Caco-2 (cell line): ENCODE measurements around the gene MOB3B. TPM values are rescaled to one million over a fixed set of nuclear protein-coding genes. Genes with fewer than 3 reads are reported as not detected.
A peak's percentile ranks its signal among the peaks of the same experiment; 100 is the strongest.

ENCODE experiments used
- BruUV-seq: library from RNA; stranded (reverse); fragments of 400-500 nt; replicated peaks from 2 replicates; lab custom pipeline; 2021; lab: Mats Ljungman, UMichigan
- CTCF ChIA-PET: fragments of 300-600 bp; sonication (Branson Sonifier 250); formaldehyde crosslinking; loops from one replicate; lab custom pipeline; 2022; ENCODE audit warnings: antibody characterized with exemption; lab: Charles Lee
- POLR2A ChIA-PET: fragments of 300-600 bp; sonication (Branson Sonifier 250); formaldehyde crosslinking; loops from one replicate; lab custom pipeline; 2022; ENCODE audit warnings: antibody characterized with exemption; lab: Charles Lee
- DNase-seq, 2 experiments: peaks; one replicate each; pipeline versions ENCODE4 v3.0.0 to v3.0.0-alpha.2; 2020 to 2022
- H3K27me3 ChIP-seq: replicated peaks from 2 replicates; pipeline ENCODE4 v1.6.0; 2011; ENCODE audit warnings: low read length; ENCODE audit not compliant: control insufficient read depth, insufficient read depth
- H3K36me3 ChIP-seq: 2 replicates; pipeline ENCODE4 v1.5.1; 2011; ENCODE audit warnings: low read length; ENCODE audit not compliant: control insufficient read depth, insufficient read depth
- H3K4me1 ChIP-seq: fragments of 250-450 bp; sonication (Bioruptor Pico); 2 replicates; pipeline ENCODE4 v1.5.1; 2020; ENCODE audit warnings: mild to moderate bottlenecking
- H3K4me3 ChIP-seq: 2 replicates; pipeline ENCODE4 v1.5.1; 2011; ENCODE audit warnings: low read depth, mild to moderate bottlenecking, control low read depth, low read length
- H3K9me3 ChIP-seq: fragments of 250-450 bp; sonication (Bioruptor Pico); 2 replicates; pipeline ENCODE4 v1.5.1; 2020; ENCODE audit warnings: mild to moderate bottlenecking, moderate library complexity
- H3K27ac Mint-ChIP-seq: one replicate; pipeline ENCODE4 v1.8.0; 2022; ENCODE audit warnings: mixed read lengths; ENCODE audit not compliant: unreplicated experiment
- H3K27me3 Mint-ChIP-seq: one replicate; pipeline ENCODE4 v1.8.0; 2022; ENCODE audit warnings: mixed read lengths; ENCODE audit not compliant: insufficient read depth, unreplicated experiment
- H3K36me3 Mint-ChIP-seq: one replicate; pipeline ENCODE4 v1.8.0; 2022; ENCODE audit warnings: mild to moderate bottlenecking, mixed read lengths; ENCODE audit not compliant: insufficient read depth, unreplicated experiment
- H3K4me1 Mint-ChIP-seq: one replicate; pipeline ENCODE4 v1.8.0; 2022; ENCODE audit warnings: low read depth, mixed read lengths; ENCODE audit not compliant: unreplicated experiment
- H3K4me3 Mint-ChIP-seq: one replicate; pipeline ENCODE4 v1.8.0; 2022; ENCODE audit warnings: mild to moderate bottlenecking, moderate library complexity, mixed read lengths; ENCODE audit not compliant: unreplicated experiment
- H3K9me3 Mint-ChIP-seq: one replicate; pipeline ENCODE4 v1.8.0; 2022; ENCODE audit warnings: mixed read lengths; ENCODE audit not compliant: unreplicated experiment
- intact Hi-C: fragments of 100-400 bp; cut with micrococcal nuclease; formaldehyde crosslinking; loops from one replicate; pipeline ENCODE4 v1.10.0; 2022; ENCODE audit not compliant: unreplicated experiment
- total RNA-seq: library from RNA; stranded (reverse); gene quantifications from 2 replicates; pipeline ENCODE4 v1.2.3, GENCODE V29; 2022
- TF ChIP-seq, protein P1 (sequence below), 2 experiments: fragments of 200-600 bp in 1 of 2; IDR thresholded peaks; 1 replicate in 1 of 2; 2 replicates in 1 of 2; pipeline versions ENCODE4 v1.5.1 to v1.8.0; 2011 to 2022; ENCODE audit warnings: antibody characterized with exemption in 1 of 2, control low read depth in 1 of 2, inconsistent platforms in 1 of 2, low read depth in 1 of 2, low read length in 1 of 2, mild to moderate bottlenecking in 1 of 2, moderate library complexity in 1 of 2; ENCODE audit not compliant: insufficient read depth in 1 of 2, severe bottlenecking in 1 of 2, unreplicated experiment in 1 of 2

MOB3B gene
- total RNA-seq, 1 experiment from 2014 or later = 5.3 TPM

DNA sequence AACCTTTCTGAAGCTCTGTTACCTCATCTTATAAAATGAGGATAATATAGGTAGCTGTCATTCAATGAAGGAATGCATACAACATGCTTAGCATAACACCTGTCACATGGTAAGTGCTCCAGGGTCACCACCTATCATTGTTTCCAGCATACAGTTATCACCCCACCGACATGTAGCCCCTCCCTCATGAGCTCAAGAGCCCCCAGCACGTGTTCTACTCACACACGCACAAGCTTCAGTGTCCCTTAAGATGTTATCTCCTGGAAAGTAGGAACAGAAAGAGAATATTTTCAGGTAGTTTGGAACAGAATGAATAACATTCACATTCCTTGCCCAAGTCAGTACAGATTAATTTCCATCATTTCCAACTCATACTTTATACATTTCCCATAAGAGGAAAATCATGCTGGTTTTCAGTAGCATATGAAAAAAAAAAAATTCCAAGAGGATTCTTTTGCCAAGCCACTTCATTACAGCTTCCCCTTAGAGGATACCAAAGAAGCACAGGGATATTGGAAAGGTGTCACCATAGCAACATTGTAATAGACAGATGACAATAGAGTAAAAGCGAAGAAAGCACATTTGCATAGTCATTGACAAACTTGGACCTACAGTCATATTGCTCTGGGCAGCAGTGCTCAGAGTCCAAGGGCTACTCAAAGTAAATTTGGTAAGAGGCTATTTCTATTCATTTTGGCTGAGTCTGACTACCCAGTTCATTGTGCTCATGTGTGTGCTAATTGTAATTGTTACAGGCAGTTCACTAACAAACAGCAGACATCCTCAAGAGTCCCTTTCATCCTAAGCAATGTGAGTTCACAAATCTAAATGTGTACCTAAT lies 1.5 kb upstream of the MOB3B start:
- no peak for DNase-seq
- TF ChIP-seq, protein P1, sequence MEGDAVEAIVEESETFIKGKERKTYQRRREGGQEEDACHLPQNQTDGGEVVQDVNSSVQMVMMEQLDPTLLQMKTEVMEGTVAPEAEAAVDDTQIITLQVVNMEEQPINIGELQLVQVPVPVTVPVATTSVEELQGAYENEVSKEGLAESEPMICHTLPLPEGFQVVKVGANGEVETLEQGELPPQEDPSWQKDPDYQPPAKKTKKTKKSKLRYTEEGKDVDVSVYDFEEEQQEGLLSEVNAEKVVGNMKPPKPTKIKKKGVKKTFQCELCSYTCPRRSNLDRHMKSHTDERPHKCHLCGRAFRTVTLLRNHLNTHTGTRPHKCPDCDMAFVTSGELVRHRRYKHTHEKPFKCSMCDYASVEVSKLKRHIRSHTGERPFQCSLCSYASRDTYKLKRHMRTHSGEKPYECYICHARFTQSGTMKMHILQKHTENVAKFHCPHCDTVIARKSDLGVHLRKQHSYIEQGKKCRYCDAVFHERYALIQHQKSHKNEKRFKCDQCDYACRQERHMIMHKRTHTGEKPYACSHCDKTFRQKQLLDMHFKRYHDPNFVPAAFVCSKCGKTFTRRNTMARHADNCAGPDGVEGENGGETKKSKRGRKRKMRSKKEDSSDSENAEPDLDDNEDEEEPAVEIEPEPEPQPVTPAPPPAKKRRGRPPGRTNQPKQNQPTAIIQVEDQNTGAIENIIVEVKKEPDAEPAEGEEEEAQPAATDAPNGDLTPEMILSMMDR (IDR thresholded peaks at IDR 0.05; ENCODE audit: insufficient read depth in 1 of 2, low read depth in 1 of 2, low read length in 1 of 2, severe bottlenecking in 1 of 2, unreplicated experiment in 1 of 2) = no peak
- no peaks in the 10 kb centered on the region for H3K27me3 ChIP-seq
- ChIA-PET CTCF (no interaction called here), POLR2A (no interaction called here)
- H3K9me3 Mint-ChIP-seq = no peaks in the 10 kb centered on the region
- BruUV-seq = no TSS peak
- H3K4me3 Mint-ChIP-seq = no peak overlapping the region
- no peaks in the 10 kb centered on the region for H3K4me1 ChIP-seq
- H3K27ac Mint-ChIP-seq = no peak overlapping the region
- H3K27me3 Mint-ChIP-seq = no peaks in the 10 kb centered on the region
- H3K4me1 Mint-ChIP-seq = no peaks in the 10 kb centered on the region
- no peaks in the 10 kb centered on the region for H3K36me3 ChIP-seq
- no peaks in the 10 kb centered on the region for H3K36me3 Mint-ChIP-seq
- H3K9me3 ChIP-seq = no peaks in the 10 kb centered on the region
- intact Hi-C loops = no loop called here
- no peak overlapping the region for H3K4me3 ChIP-seq

DNA sequence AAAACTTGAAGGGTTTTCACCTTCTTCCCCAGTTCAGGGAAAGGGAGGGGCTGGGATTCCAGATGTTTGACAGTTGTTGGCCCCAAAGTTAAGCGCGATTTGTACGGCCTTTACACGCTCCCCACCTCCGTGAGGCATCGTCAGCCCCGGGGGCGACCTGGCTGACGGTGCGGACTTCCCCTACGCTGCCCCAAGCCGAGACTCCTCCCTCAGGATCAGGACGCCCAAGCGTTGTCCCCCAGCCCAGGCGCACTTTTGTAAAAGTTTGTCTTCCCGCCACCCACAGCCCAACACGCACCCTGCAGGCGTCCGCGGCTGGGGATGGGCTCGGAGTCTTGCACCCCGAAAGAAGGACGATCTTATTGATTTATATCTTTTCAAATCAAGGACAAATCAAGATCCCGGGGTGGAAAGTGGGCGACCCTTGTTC lies 713 bp downstream of the MOB3B start:
- CTCF ChIA-PET = interaction anchor here (1.2 kb wide), 1 partner anchor 196 kb away, joined by 10 read pairs; no protein-coding TSS in a partner anchor
- intact Hi-C loops = loop anchor here (1.0 to 5.0 kb wide), 5 partner anchors 20 to 196 kb away; no protein-coding TSS in a partner anchor
- BruUV-seq = no TSS peak
- Mint-ChIP-seq H3K36me3 (no peaks in the 10 kb centered on the region), H3K9me3 (no peaks in the 10 kb centered on the region), H3K27ac (peak overlapping the region; percentile 57), H3K4me3 (peak overlapping the region; percentile 75), H3K4me1 (no peaks in the 10 kb centered on the region), H3K27me3 (no peaks in the 10 kb centered on the region)
- peak; percentile 33 to 40 for DNase-seq
- H3K27me3 ChIP-seq = no peaks in the 10 kb centered on the region
- no peaks in the 10 kb centered on the region for H3K4me1 ChIP-seq
- TF ChIP-seq, protein P1 (IDR thresholded peaks at IDR 0.05; ENCODE audit: insufficient read depth in 1 of 2, low read depth in 1 of 2, low read length in 1 of 2, severe bottlenecking in 1 of 2, unreplicated experiment in 1 of 2) = no peak
- POLR2A ChIA-PET = no interaction called here
- H3K9me3 ChIP-seq = no peaks in the 10 kb centered on the region
- no peaks in the 10 kb centered on the region for H3K36me3 ChIP-seq
- peak overlapping the region; percentile 58 for H3K4me3 ChIP-seq

DNA sequence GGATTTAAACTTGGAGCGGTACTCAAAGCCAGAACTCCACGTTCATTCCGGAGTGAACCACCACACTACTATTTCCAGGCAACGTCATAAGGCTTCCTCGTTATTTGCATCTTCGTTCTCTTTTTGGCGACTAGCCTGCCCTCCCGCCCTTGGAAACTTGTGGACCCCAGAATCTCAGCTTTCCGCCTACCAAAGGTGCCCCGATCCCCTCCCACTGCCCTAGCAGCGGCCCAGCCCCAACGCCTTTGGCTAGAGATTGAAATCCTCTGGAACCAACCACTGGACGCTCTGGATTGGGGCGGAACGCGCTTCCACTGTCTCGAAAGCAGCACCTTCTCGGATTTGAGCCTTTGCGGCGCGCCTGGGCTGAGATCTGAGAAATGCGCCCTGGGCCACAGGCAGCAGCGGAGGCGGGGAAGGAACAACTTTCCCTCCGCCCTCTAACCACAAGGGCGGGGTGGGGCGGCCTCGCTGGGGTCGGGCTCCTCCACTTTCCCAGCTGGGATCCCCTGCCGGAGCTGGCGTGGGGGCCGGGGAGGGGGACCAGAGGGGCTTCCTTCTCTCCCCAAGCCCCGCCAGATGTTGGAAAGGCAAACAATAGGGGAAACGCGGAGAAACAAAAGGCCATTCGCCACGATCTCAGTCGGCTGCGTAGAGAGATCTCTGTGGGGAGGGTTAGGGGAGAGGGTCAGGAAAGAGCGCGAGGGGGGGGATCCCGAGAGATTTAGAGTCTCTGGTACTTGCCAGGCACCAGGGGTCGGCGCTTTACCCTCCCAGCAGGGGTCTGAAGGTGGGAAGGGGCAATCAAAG lies 1.3 kb downstream of the MOB3B start:
- no peaks in the 10 kb centered on the region for H3K4me1 Mint-ChIP-seq
- Histone ChIP-seq H3K36me3 (no peaks in the 10 kb centered on the region), H3K4me1 (no peaks in the 10 kb centered on the region), H3K9me3 (no peaks in the 10 kb centered on the region), H3K4me3 (peak overlapping the region; percentile 58), H3K27me3 (no peaks in the 10 kb centered on the region)
- TF ChIP-seq, protein P1 (IDR thresholded peaks at IDR 0.05; ENCODE audit: insufficient read depth in 1 of 2, low read depth in 1 of 2, low read length in 1 of 2, severe bottlenecking in 1 of 2, unreplicated experiment in 1 of 2) = no peak
- POLR2A ChIA-PET = no interaction called here
- CTCF ChIA-PET = interaction anchor here (0.7 kb wide), 1 partner anchor 195 kb away, joined by 3 read pairs; no protein-coding TSS in a partner anchor
- peak overlapping the region; percentile 57 for H3K27ac Mint-ChIP-seq
- no peaks in the 10 kb centered on the region for H3K27me3 Mint-ChIP-seq
- H3K36me3 Mint-ChIP-seq = no peaks in the 10 kb centered on the region
- peak; percentile 56 to 58 for DNase-seq
- intact Hi-C loops = loop anchor here (2.0 to 5.0 kb wide), 4 partner anchors 21 to 161 kb away; no protein-coding TSS in a partner anchor
- H3K9me3 Mint-ChIP-seq = no peaks in the 10 kb centered on the region
- TSS peak; percentile 46 for BruUV-seq
- H3K4me3 Mint-ChIP-seq = peak overlapping the region; percentile 75
